HepG2 (cell line): ENCODE results near the gene NUDT9. TPM values are rescaled to one million over a fixed set of nuclear protein-coding genes. Genes with fewer than 3 reads are reported as not detected.
A peak's percentile ranks its signal among the peaks of the same experiment; 100 is the strongest.
"Not testable (repeated sequence)": the region's sequence is repeated elsewhere in the genome, so short reads cannot be mapped to it uniquely, and the experiment has no call there.

ENCODE experiments used
- ATAC-seq: fragments of 200-7000 bp; cut with Tn5 transposase; 3 replicates; pipeline ENCODE4 v1.9.1; 2020; ENCODE audit warnings: mild to moderate bottlenecking, moderate library complexity
- BruUV-seq: library from RNA; stranded (reverse); fragments of 400-500 nt; replicated peaks from 2 replicates; lab custom pipeline; 2021; lab: Mats Ljungman, UMichigan
- CTCF ChIA-PET: fragments of 300-600 bp; formaldehyde crosslinking; extraction: SDS; loops from one replicate; lab custom pipeline; 2021; ENCODE audit warnings: low total read pairs, inconsistent platforms, low intra/inter-chr PET ratio; lab: Yijun Ruan, JAX
- POLR2A ChIA-PET: fragments of 350-600 bp; sonication (Branson Sonifier 250); formaldehyde crosslinking; loops from one replicate; lab custom pipeline; 2020; ENCODE audit warnings: antibody characterized with exemption, inconsistent platforms; lab: Yijun Ruan, JAX
- DNase-seq: peaks from one replicate; pipeline ENCODE4 v3.0.0-alpha.2; 2015; ENCODE audit warnings: low spot score
- FAIRE-seq: peaks from 3 replicates; lab custom pipeline; 2011; peaks lifted over from hg19 to GRCh38; lab: Jason Lieb, UNC
- H2AFZ ChIP-seq: one replicate; pipeline ENCODE4 v1.6.1; 2011; ENCODE audit warnings: low read length, inconsistent platforms
- H3K27ac ChIP-seq: fragments of 300-600 bp; 3 replicates; pipeline ENCODE4 v1.8.0; 2011; ENCODE audit warnings: mixed run types, mild to moderate bottlenecking, mixed read lengths, low read length, inconsistent platforms; ENCODE audit not compliant: insufficient read depth; ENCODE audit errors: extremely low read length
- H3K27me3 ChIP-seq, 2 experiments: fragments of 200-600 bp in 1 of 2; 2 replicates in 1 of 2; 3 replicates in 1 of 2; pipeline versions ENCODE4 v1.6.0 to v1.8.0; 2011; ENCODE audit warnings: low read length in 2 of 2, mild to moderate bottlenecking in 2 of 2, moderate library complexity in 2 of 2, inconsistent platforms in 1 of 2; ENCODE audit not compliant: insufficient read depth in 2 of 2, control insufficient read depth in 1 of 2
- H3K36me3 ChIP-seq, 2 experiments: fragments of 200-600 bp in 1 of 2; replicated peaks in 1 of 2; 2 replicates in 1 of 2; 3 replicates in 1 of 2; pipeline versions ENCODE4 v1.5.1 to v1.8.0; 2011; ENCODE audit warnings: low read length in 2 of 2, inconsistent platforms in 1 of 2; ENCODE audit not compliant: insufficient read depth in 2 of 2, control insufficient read depth in 1 of 2
- H3K4me1 ChIP-seq: 2 replicates; pipeline ENCODE4 v1.5.1; 2012; ENCODE audit warnings: low read length, inconsistent platforms; ENCODE audit not compliant: insufficient read depth
- H3K4me2 ChIP-seq: 2 replicates; pipeline ENCODE4 v1.6.0; 2011; ENCODE audit warnings: low read depth, low read length, inconsistent platforms
- H3K4me3 ChIP-seq, 3 experiments: fragments of 200-600 bp in 1 of 3; sonication (generic), shearing (Covaris generic) in 1 of 3; replicated peaks in 1 of 3; 2 replicates each; pipeline ENCODE4 v1.5.1; 2011 to 2016; ENCODE audit warnings: low read length in 3 of 3, inconsistent platforms in 2 of 3, low read depth in 2 of 3, mild to moderate bottlenecking in 2 of 3, control low read depth in 1 of 3, mixed read lengths in 1 of 3; ENCODE audit not compliant: insufficient read depth in 1 of 3
- H3K79me2 ChIP-seq: one replicate; pipeline ENCODE4 v1.6.1; 2011; ENCODE audit warnings: low read length, inconsistent platforms; ENCODE audit not compliant: insufficient read depth
- H3K9ac ChIP-seq: 2 replicates; pipeline ENCODE4 v1.6.0; 2011; ENCODE audit warnings: mild to moderate bottlenecking, low read depth, low read length, inconsistent platforms; ENCODE audit not compliant: insufficient read depth
- H3K9me3 ChIP-seq: 2 replicates; pipeline ENCODE4 v1.5.1; 2012; ENCODE audit warnings: mild to moderate bottlenecking, low read length
- H4K20me1 ChIP-seq: 2 replicates; pipeline ENCODE4 v1.6.0; 2011; ENCODE audit warnings: inconsistent platforms, mild to moderate bottlenecking, low read length, moderate library complexity; ENCODE audit not compliant: insufficient read depth
- BRF2 ChIP-seq: sonication (generic); formaldehyde crosslinking; IDR thresholded peaks from 2 replicates; pipeline ENCODE4 v1.8.1; 2022; ENCODE audit warnings: mild to moderate bottlenecking, missing genetic modification reagents
- CCAR2 ChIP-seq: fragments of 200-400 bp; formaldehyde crosslinking; optimal IDR thresholded peaks from 2 replicates; pipeline ENCODE3; 2018; ENCODE audit warnings: low read depth, mild to moderate bottlenecking, low read length, moderate library complexity
- CEBPZ ChIP-seq: IDR thresholded peaks from 2 replicates; pipeline ENCODE4 v1.6.1; 2012; ENCODE audit warnings: low read length, improper control_type of control experiment
- GATAD1 ChIP-seq: IDR thresholded peaks from 2 replicates; pipeline ENCODE4 v1.6.1; 2016; ENCODE audit warnings: missing genetic modification reagents, missing compliant biosample characterization
- JUN ChIP-seq: sonication (generic); formaldehyde crosslinking; IDR thresholded peaks from 2 replicates; pipeline ENCODE4 v1.4.0; 2020; ENCODE audit warnings: mild to moderate bottlenecking, missing genetic modification reagents
- MAFF ChIP-seq: IDR thresholded peaks from 2 replicates; pipeline ENCODE4 v1.6.1; 2011; ENCODE audit warnings: low read depth, low read length, improper control_type of control experiment
- MED13 ChIP-seq: sonication (generic); formaldehyde crosslinking; IDR thresholded peaks from 2 replicates; pipeline ENCODE4 v1.5.0; 2020; ENCODE audit warnings: missing genetic modification reagents
- NAIF1 ChIP-seq: sonication (generic); formaldehyde crosslinking; IDR thresholded peaks from 2 replicates; pipeline ENCODE4 v1.5.0; 2020; ENCODE audit warnings: mild to moderate bottlenecking, missing genetic modification reagents, borderline replicate concordance
- RFX5 ChIP-seq: IDR thresholded peaks from 2 replicates; pipeline ENCODE4 v1.6.1; 2011; ENCODE audit warnings: low read depth, low read length, improper control_type of control experiment
- ZNF317 ChIP-seq: sonication (generic); formaldehyde crosslinking; IDR thresholded peaks from 2 replicates; pipeline ENCODE4 v1.5.0; 2020; ENCODE audit warnings: mild to moderate bottlenecking, missing genetic modification reagents
- WGBS: methylation state at CpG from one replicate; pipeline ENCODE4 v1.1.6; 2017; ENCODE audit warnings: low lambda C conversion rate; 5-methylcytosine and 5-hydroxymethylcytosine counted together
- in situ Hi-C: cut with HindIII; loops from 2 replicates; pipeline ENCODE4 v1.10.0; 2017; ENCODE audit warnings: low pct_unique_long_range_greater_than_20kb; ENCODE audit not compliant: extremely low pct_ligation_motif_present
- intact Hi-C: fragments of 100-400 bp; cut with micrococcal nuclease; formaldehyde crosslinking; loops from one replicate; pipeline ENCODE4 v1.10.0; 2022; ENCODE audit not compliant: unreplicated experiment
- polyA plus RNA-seq, 8 experiments: library from polyadenylated mRNA; depleted of rRNA in 3 of 8; stranded (reverse) in 7 of 8; unstranded in 1 of 8; fragments of >200 nt; fragmentation: Illumina TruSeq in 4 of 8; extraction: Trizol in 4 of 8; gene quantifications; 2 replicates each; pipeline versions ENCODE4 v1.2.1 to v1.2.3, GENCODE V29; 2011 to 2016; ENCODE audit warnings: low read depth in 4 of 8, missing spikeins in 1 of 8, mixed read lengths in 1 of 8; ENCODE audit not compliant: insufficient read depth in 1 of 8
- total RNA-seq, 5 experiments: library from RNA; depleted of rRNA; stranded (reverse); fragments of >200 nt; fragmentation: Illumina TruSeq; extraction: Trizol; gene quantifications; 2 replicates each; pipeline ENCODE4 v1.2.3, GENCODE V29; 2016; ENCODE audit warnings: low read depth in 1 of 5

NUDT9 gene
- total and polyA plus RNA-seq, 2 of the 13 experiments (the other 11 are each of a cell fraction or from before 2014, with no cell fraction given) = 10.4 to 12.3 TPM

GRCh38 chr4:87445964-87446363 lies 23.6 kb downstream of the NUDT9 start (continued):
- TF ChIP-seq CCAR2 = no peak

- H3K79me2 ChIP-seq, H3K27ac ChIP-seq, H3K4me3 ChIP-seq, FAIRE-seq, CTCF ChIA-PET, H2AFZ ChIP-seq, intact Hi-C loops, ATAC-seq, DNase-seq, BruUV-seq, H3K9me3 ChIP-seq, H3K4me1 ChIP-seq, H4K20me1 ChIP-seq, in situ Hi-C loops, H3K4me2 ChIP-seq, H3K27me3 ChIP-seq, H3K9ac ChIP-seq: not testable (repeated sequence)
- WGBS = 95% methylated on average over 6 of the region's 6 CpGs
- POLR2A ChIA-PET = interaction anchor here (1.1 kb wide), 1 partner anchor 24 kb away, joined by 6 read pairs; the partner anchor contains the start of gene NUDT9
- H3K36me3 ChIP-seq = peaks cover 3 to 34% of the 10 kb centered on the region in 2 experiments; a peak in 3 of 5 replicates
Measured at GRCh38 chr4:87446375-87446774, 24.0 kb downstream of the NUDT9 start.

GRCh38 chr4:87451537-87451936 lies 29.2 kb downstream of the NUDT9 start:
- FAIRE-seq = no peak
- H3K9ac ChIP-seq = no peak overlapping the region
- in situ Hi-C loops = loop anchor here (25.0 kb wide), 1 partner anchor 314 kb away; no protein-coding TSS in a partner anchor
- TF ChIP-seq RFX5 (no peak), MED13 (CRISPR knock-in tag) (no peak), ZNF317 (no peak), GATAD1 (no peak), NAIF1 (CRISPR knock-in tag) (no peak), MAFF (no peak), CEBPZ (no peak), BRF2 (CRISPR knock-in tag) (no peak), JUN (CRISPR knock-in tag) (no peak)

More at GRCh38 chr4:87451537-87451936, 29.2 kb downstream of the NUDT9 start:
- Histone ChIP-seq H3K4me1 (peaks cover 9% of the 10 kb centered on the region), H3K79me2 (no peaks in the 10 kb centered on the region), H3K4me3 (no peak overlapping the region), H3K36me3 (peaks cover 2 to 18% of the 10 kb centered on the region in 2 experiments; a peak in 3 of 5 replicates), H3K9me3 (no peaks in the 10 kb centered on the region), H2AFZ (no peak overlapping the region), H3K27me3 (no peaks in the 10 kb centered on the region), H3K27ac (no peak overlapping the region), H3K4me2 (no peak overlapping the region), H4K20me1 (no peaks in the 10 kb centered on the region)
- no TSS peak for BruUV-seq
- ChIA-PET POLR2A (no interaction called here), CTCF (interaction anchor here (1.9 kb wide), 1 partner anchor 76 kb away, joined by 7 read pairs; no protein-coding TSS in a partner anchor)
- DNase-seq (peak; percentile 2), ATAC-seq (no peak)
- intact Hi-C loops = loop anchor here (1.0 kb wide), 2 partner anchors 28 to 76 kb away; no protein-coding TSS in a partner anchor
